Osteoblast (primary cell): ENCODE measurements around the gene STUM. TPM values are rescaled to one million over a fixed set of nuclear protein-coding genes. Genes with fewer than 3 reads are reported as not detected.
A peak's percentile ranks its signal among the peaks of the same experiment; 100 is the strongest.

Experiments used
- DNase-seq: peaks from one replicate; pipeline ENCODE4 v3.0.0; 2011; ENCODE audit warnings: low spot score, mixed read lengths; ENCODE audit not compliant: insufficient read length; ENCODE audit errors: missing footprints
- H2AFZ ChIP-seq: 2 replicates; pipeline ENCODE4 v1.6.0; 2011; ENCODE audit warnings: mild to moderate bottlenecking, low read length
- H3K27ac ChIP-seq: 2 replicates; pipeline ENCODE4 v1.5.1; 2011; ENCODE audit warnings: mild to moderate bottlenecking, low read depth, low read length, moderate library complexity
- H3K27me3 ChIP-seq: 2 replicates; pipeline ENCODE4 v1.6.0; 2012; ENCODE audit warnings: mild to moderate bottlenecking, control low read depth, inconsistent platforms, low read length, moderate library complexity; ENCODE audit not compliant: insufficient read depth
- H3K36me3 ChIP-seq: 2 replicates; pipeline ENCODE4 v1.5.1; 2011; ENCODE audit warnings: mild to moderate bottlenecking, low read length, control low read depth, moderate library complexity; ENCODE audit not compliant: insufficient read depth
- H3K4me1 ChIP-seq: 2 replicates; pipeline ENCODE4 v1.5.1; 2011; ENCODE audit warnings: mild to moderate bottlenecking, low read length, control low read depth, moderate library complexity; ENCODE audit not compliant: insufficient read depth
- H3K4me2 ChIP-seq: 2 replicates; pipeline ENCODE4 v1.6.0; 2011; ENCODE audit warnings: mild to moderate bottlenecking, low read length; ENCODE audit not compliant: insufficient read depth
- H3K4me3 ChIP-seq: fragments of 200-600 bp; sonication (generic); 3 replicates; pipeline ENCODE4 v1.5.1; 2012; ENCODE audit warnings: mild to moderate bottlenecking, low read length, inconsistent platforms; ENCODE audit not compliant: insufficient read depth
- H3K79me2 ChIP-seq: 2 replicates; pipeline ENCODE4 v1.6.0; 2012; ENCODE audit warnings: mild to moderate bottlenecking, low read length, control low read depth, inconsistent platforms; ENCODE audit not compliant: insufficient read depth
- H3K9me3 ChIP-seq: 2 replicates; pipeline ENCODE4 v1.5.1; 2011; ENCODE audit warnings: low read depth, low read length, control low read depth
- H4K20me1 ChIP-seq: 2 replicates; pipeline ENCODE4 v1.6.0; 2012; ENCODE audit warnings: mild to moderate bottlenecking, low read length, control low read depth; ENCODE audit not compliant: insufficient read depth
- CTCF ChIP-seq: IDR thresholded peaks from 2 replicates; pipeline ENCODE4 v1.5.1; 2011; ENCODE audit warnings: mild to moderate bottlenecking, low read depth, low read length, moderate library complexity; ENCODE audit errors: extremely low read depth
- total RNA-seq: library from RNA; depleted of rRNA; stranded (reverse); fragments of >200 nt; gene quantifications from 2 replicates; pipeline ENCODE4 v1.2.3, GENCODE V29; 2012

STUM gene
- total RNA-seq, 1 donor = under 0.01 TPM

GRCh38 chr1:226603022-226603857 lies 54.7 kb downstream of the STUM start:
- no peaks in the 10 kb centered on the region for H3K36me3 ChIP-seq
- peak; percentile 93 for DNase-seq
- TF ChIP-seq CTCF = no peak
- H3K4me3 ChIP-seq = peak overlapping the region; percentile 63
- H3K4me2 ChIP-seq = peak overlapping the region; percentile 88
- H4K20me1 ChIP-seq = no peaks in the 10 kb centered on the region
- H3K4me1 ChIP-seq = peaks cover 14% of the 10 kb centered on the region
- H2AFZ ChIP-seq = peak overlapping the region; percentile 81
- peak overlapping the region; percentile 43 for H3K27ac ChIP-seq
- no peaks in the 10 kb centered on the region for H3K9me3 ChIP-seq
- no peaks in the 10 kb centered on the region for H3K27me3 ChIP-seq
- no peaks in the 10 kb centered on the region for H3K79me2 ChIP-seq

GRCh38 chr1:226603858-226604559 lies 55.4 kb downstream of the STUM start:
- H3K79me2 ChIP-seq = no peaks in the 10 kb centered on the region
- H3K9me3 ChIP-seq = no peaks in the 10 kb centered on the region
- no peaks in the 10 kb centered on the region for H4K20me1 ChIP-seq
- H3K4me1 ChIP-seq = peaks cover 14% of the 10 kb centered on the region
- H2AFZ ChIP-seq = no peak overlapping the region
- DNase-seq = peak; percentile 53
- H3K36me3 ChIP-seq = no peaks in the 10 kb centered on the region
- H3K27me3 ChIP-seq = no peaks in the 10 kb centered on the region
- no peak overlapping the region for H3K4me2 ChIP-seq
- no peak for TF ChIP-seq CTCF
- H3K27ac ChIP-seq = no peak overlapping the region
- no peak overlapping the region for H3K4me3 ChIP-seq

GRCh38 chr1:226604560-226605317 lies 56.2 kb downstream of the STUM start:
- no peak overlapping the region for H3K27ac ChIP-seq
- peaks cover 14% of the 10 kb centered on the region for H3K4me1 ChIP-seq
- no peak overlapping the region for H3K4me2 ChIP-seq
- peak; percentile 59 for DNase-seq
- TF ChIP-seq CTCF = no peak
- H3K27me3 ChIP-seq = peaks cover 7% of the 10 kb centered on the region
- H4K20me1 ChIP-seq = no peaks in the 10 kb centered on the region
- no peaks in the 10 kb centered on the region for H3K79me2 ChIP-seq
- H3K4me3 ChIP-seq = no peak overlapping the region
- no peak overlapping the region for H2AFZ ChIP-seq
- no peaks in the 10 kb centered on the region for H3K36me3 ChIP-seq
- H3K9me3 ChIP-seq = no peaks in the 10 kb centered on the region
